GM23338 (cell line): ENCODE measurements around the gene CCDC187.

Source experiments
- CTCF ChIP-seq, 2 experiments: fragments of 200-600 bp in 1 of 2; sonication (generic) in 1 of 2; conservative IDR thresholded peaks; 2 replicates each; pipeline versions ENCODE4 v1.5.1 to v1.6.1; 2016 to 2017; ENCODE audit warnings: antibody characterized with exemption in 2 of 2, low read depth in 2 of 2, mild to moderate bottlenecking in 2 of 2, moderate library complexity in 1 of 2
- EZH2 ChIP-seq: fragments of 200-600 bp; sonication (generic); IDR thresholded peaks from one replicate; pipeline ENCODE4 v1.8.0; 2017; ENCODE audit warnings: antibody characterized with exemption, mild to moderate bottlenecking, low read depth; ENCODE audit not compliant: unreplicated experiment
- EZH2phosphoT487 ChIP-seq: fragments of 200-600 bp; sonication (generic); IDR thresholded peaks from one replicate; pipeline ENCODE4 v1.8.1; 2018; ENCODE audit warnings: antibody characterized with exemption; ENCODE audit not compliant: unreplicated experiment
- NANOG ChIP-seq: IDR thresholded peaks from 2 replicates; pipeline ENCODE4 v1.6.1; 2016; ENCODE audit warnings: antibody characterized with exemption, borderline replicate concordance
- POLR2AphosphoS5 ChIP-seq: IDR thresholded peaks from 2 replicates; pipeline ENCODE4 v1.6.1; 2016; ENCODE audit warnings: antibody characterized with exemption, low read depth
- REST ChIP-seq: IDR thresholded peaks from one replicate; pipeline ENCODE4 v1.6.1; 2018; ENCODE audit warnings: antibody characterized with exemption; ENCODE audit not compliant: unreplicated experiment
- STAT1 ChIP-seq: IDR thresholded peaks from one replicate; pipeline ENCODE4 v1.6.1; 2016; ENCODE audit warnings: antibody characterized with exemption; ENCODE audit not compliant: unreplicated experiment
- ZNF462 ChIP-seq: fragments of 250-450 bp; sonication (Bioruptor Pico); IDR thresholded peaks from 2 replicates; pipeline ENCODE4 v1.5.0; 2020; ENCODE audit warnings: mild to moderate bottlenecking, moderate library complexity

GRCh38 chr9:136255166-136255538, 48.7 kb downstream of the CCDC187 start:
- no peak for TF ChIP-seq CTCF (conservative IDR thresholded peaks at IDR 0.05; ENCODE audit: low read depth in 2 of 2)
- TF ChIP-seq POLR2AphosphoS5: no peak
- TF ChIP-seq ZNF462 (CRISPR knock-in tag): no peak
- no peak for TF ChIP-seq EZH2
- no peak for TF ChIP-seq EZH2phosphoT487
- no peak for TF ChIP-seq STAT1
- TF ChIP-seq REST: no peak
- TF ChIP-seq NANOG: no peak
